ENCODE data around the gene ANKRD37.

DNA sequence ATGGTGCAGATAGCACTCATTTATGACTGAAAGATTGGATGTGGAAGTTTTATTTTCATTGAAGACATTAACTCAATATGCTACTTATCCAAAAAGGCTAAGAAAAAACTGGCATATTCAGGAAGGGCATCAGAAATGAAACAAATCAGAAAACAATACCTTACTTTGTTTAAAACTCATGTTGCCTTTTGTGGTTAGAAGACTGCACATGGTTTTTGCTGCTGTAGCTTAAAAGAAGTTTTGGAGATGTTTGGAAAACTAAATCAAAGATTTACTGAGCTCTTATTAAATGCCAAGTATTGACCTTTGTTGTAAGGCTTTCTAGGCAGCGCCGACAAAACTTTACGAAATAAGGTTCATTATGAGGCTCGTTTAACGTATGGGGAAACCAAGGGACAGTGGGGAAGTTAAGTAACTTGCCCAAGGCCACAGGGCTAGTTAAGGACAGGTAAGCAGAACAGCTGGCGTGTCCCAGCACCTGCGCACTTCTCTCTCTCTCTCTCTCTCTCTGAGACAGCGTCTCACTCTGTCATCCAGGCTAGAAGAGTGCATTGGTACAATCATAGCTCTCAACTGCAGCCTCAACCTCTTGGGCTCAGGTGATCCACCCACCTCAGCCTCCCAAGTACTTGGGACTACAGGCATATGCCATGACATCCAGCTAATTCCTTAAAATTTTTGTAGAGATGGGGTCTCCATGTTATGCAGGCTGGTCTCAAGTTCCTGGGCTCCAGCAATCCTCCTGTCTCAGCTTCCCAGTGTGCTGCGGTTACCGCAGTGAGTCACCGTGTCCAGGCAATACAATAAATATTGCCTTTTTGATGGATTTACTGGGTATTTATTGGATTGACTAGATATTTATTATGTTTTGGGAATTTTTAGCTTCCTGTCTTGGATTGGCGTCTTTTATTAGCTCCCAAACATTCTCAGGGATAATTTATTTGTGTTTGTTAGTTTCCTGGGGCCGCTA, 17.0 kb upstream of the ANKRD37 start:
- TF ChIP-seq, protein P1, sequence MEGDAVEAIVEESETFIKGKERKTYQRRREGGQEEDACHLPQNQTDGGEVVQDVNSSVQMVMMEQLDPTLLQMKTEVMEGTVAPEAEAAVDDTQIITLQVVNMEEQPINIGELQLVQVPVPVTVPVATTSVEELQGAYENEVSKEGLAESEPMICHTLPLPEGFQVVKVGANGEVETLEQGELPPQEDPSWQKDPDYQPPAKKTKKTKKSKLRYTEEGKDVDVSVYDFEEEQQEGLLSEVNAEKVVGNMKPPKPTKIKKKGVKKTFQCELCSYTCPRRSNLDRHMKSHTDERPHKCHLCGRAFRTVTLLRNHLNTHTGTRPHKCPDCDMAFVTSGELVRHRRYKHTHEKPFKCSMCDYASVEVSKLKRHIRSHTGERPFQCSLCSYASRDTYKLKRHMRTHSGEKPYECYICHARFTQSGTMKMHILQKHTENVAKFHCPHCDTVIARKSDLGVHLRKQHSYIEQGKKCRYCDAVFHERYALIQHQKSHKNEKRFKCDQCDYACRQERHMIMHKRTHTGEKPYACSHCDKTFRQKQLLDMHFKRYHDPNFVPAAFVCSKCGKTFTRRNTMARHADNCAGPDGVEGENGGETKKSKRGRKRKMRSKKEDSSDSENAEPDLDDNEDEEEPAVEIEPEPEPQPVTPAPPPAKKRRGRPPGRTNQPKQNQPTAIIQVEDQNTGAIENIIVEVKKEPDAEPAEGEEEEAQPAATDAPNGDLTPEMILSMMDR (IDR thresholded peaks at IDR 0.05 in 4 of 5, conservative IDR thresholded peaks at IDR 0.05 in 1 of 5): no peak
- TF ChIP-seq POLR2A (IDR thresholded peaks at IDR 0.05): no peak

Data from gastrocnemius medialis (tissue), 4 donors.